Activated T-helper 17 cell treated with anti-CD3 and anti-CD28 coated beads, Interleukin-2, amount 50 U/mL, for 72 hours (primary cell): Measurements from ENCODE around the gene CDHR2. TPM values are rescaled to one million over a fixed set of nuclear protein-coding genes. Genes with fewer than 3 reads are reported as not detected.
A peak's percentile ranks its signal among the peaks of the same experiment; 100 is the strongest.

Experiments used
- ATAC-seq: fragments of 150-1000 bp; cut with Tn5 transposase; replicated peaks from 2 replicates; pipeline ENCODE4 v1.10.0; 2021; ENCODE audit warnings: mild to moderate bottlenecking, moderate library complexity
- H3K27ac Mint-ChIP-seq: one replicate; pipeline ENCODE4 v1.8.0; 2022; ENCODE audit warnings: mixed read lengths
- H3K27me3 Mint-ChIP-seq: one replicate; pipeline ENCODE4 v1.8.0; 2022; ENCODE audit warnings: mixed read lengths
- H3K36me3 Mint-ChIP-seq: one replicate; pipeline ENCODE4 v1.8.0; 2022; ENCODE audit warnings: low read depth, mild to moderate bottlenecking, mixed read lengths
- H3K4me1 Mint-ChIP-seq: one replicate; pipeline ENCODE4 v1.8.0; 2022; ENCODE audit warnings: mixed read lengths
- H3K4me3 Mint-ChIP-seq: one replicate; pipeline ENCODE4 v1.8.0; 2022; ENCODE audit warnings: mild to moderate bottlenecking, mixed read lengths
- H3K9me3 Mint-ChIP-seq: one replicate; pipeline ENCODE4 v1.8.0; 2022; ENCODE audit warnings: mixed read lengths
- total RNA-seq, 2 donors: library from RNA; stranded (reverse); gene quantifications; one replicate each; pipeline ENCODE4 v1.2.3, GENCODE V29; 2022

Gene CDHR2
- total RNA-seq, 2 donors from 2014 or later, result 0.50 to 0.69 TPM

DNA sequence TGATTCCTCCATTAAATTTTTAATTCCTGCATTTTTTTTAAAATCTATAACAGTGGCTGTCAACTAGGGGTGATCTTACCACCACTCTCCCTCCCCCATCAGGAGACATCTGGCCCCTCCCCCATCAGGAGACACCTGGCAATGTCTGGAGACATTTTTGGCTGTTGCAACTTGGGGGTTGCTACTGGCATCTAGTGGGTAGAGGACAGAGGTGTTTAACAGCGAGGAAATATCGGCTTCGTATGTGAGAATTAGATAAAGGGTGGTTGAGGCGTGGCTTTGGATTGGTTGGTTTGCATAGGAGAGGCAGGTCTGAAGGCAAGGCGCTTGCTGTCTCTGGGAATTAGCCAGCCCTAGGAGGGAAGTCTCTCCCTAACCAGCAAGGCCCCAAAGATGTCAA, 10.5 kb downstream of the CDHR2 start:
- Mint-ChIP-seq H3K36me3 (no peaks in the 10 kb centered on the region), H3K27ac (peak overlapping the region; percentile 75), H3K4me1 (peaks cover 28% of the 10 kb centered on the region), H3K9me3 (no peaks in the 10 kb centered on the region), H3K27me3 (peaks cover 3% of the 10 kb centered on the region), H3K4me3 (no peak overlapping the region)
- no peak for ATAC-seq

DNA sequence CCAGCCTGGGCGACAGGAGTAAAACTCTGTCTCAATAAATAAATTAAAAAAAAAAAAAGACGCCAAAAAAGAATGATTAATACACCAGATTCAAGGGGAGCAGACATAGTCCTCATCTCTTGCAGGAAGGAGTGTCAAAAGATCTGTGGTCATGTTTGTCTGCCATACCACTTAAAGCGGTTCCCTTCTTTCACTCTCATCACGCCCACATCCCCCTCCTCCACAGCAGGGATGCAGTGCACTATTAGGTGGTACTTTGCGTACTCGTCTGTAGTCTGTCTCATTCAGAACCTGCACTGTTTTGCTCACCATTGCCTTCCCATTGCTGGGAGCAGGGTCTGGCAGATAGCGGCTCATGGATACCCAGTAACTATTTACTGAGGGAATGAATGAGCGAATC, 11.2 kb downstream of the CDHR2 start:
- no peak overlapping the region for H3K4me3 Mint-ChIP-seq
- H3K9me3 Mint-ChIP-seq, result no peaks in the 10 kb centered on the region
- peak; percentile 57 for ATAC-seq
- H3K36me3 Mint-ChIP-seq, result no peaks in the 10 kb centered on the region
- H3K4me1 Mint-ChIP-seq, result peaks cover 23% of the 10 kb centered on the region
- H3K27me3 Mint-ChIP-seq, result peaks cover 3% of the 10 kb centered on the region
- no peak overlapping the region for H3K27ac Mint-ChIP-seq

DNA sequence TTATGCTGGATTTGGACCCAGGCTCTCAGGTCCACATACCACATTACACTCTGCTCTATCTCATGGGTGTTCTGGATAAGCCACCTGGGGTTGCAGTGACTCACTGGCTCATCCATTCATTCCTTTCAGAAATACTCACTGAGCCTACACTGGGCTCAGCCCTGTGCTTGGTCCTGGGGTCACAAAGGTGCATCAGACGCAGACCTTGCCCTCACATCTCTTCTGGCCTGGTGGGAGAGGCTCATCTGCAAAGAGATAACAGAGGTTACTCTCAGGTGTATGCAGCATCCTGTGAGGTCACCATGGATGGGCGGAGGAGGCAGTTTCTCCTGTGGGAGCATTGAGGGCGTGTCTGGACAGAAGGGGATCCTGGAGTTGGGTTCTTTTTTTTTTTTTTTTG, 12.1 kb downstream of the CDHR2 start:
- peak; percentile 30 for ATAC-seq
- Mint-ChIP-seq H3K27me3 (peaks cover 3% of the 10 kb centered on the region), H3K36me3 (no peaks in the 10 kb centered on the region), H3K4me1 (peaks cover 18% of the 10 kb centered on the region), H3K27ac (no peak overlapping the region), H3K9me3 (no peaks in the 10 kb centered on the region), H3K4me3 (no peak overlapping the region)

DNA sequence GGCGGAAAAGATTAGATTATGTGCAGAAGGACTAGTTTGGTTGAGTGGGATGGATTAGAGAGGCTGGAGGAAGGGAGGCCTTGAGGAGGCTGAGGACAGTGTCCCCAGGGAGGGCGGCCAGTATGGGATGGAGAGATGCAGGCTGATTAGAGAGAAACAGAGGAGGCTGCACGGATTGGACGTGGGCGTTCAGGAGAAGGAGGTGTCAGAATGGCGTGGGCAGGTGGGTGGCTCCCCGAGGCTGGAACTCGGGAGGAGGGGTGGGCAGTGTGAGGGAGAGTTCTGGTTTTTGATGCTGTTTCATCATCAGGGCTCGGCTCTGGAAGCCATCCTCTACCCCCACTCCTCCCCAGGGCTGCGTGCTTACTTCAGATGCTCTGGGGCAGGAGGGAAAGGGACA, 13.0 kb downstream of the CDHR2 start:
- Mint-ChIP-seq H3K36me3 (no peaks in the 10 kb centered on the region), H3K4me3 (no peak overlapping the region), H3K9me3 (no peaks in the 10 kb centered on the region), H3K27me3 (peaks cover 3% of the 10 kb centered on the region), H3K27ac (peak overlapping the region; percentile 22), H3K4me1 (peaks cover 18% of the 10 kb centered on the region)
- ATAC-seq, result no peak

DNA sequence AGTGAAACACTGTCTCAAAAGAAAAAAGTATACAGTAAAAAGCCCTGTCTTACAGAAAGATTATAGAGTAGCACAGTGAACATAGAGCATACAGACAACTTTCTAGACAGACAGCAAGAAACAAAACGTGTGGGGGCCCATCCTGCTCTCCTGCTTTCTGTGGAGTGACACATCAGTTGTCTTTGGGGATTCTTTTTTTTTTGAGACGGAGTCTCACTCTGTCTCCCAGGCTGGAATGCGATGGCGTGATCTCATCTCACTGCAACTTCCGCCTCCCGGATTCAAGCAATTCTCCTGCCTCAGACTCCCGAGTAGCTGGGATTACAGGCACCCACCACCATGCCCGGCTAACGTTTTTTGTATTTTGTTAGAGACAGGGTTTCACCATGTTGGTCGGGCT, 14.9 kb downstream of the CDHR2 start:
- Mint-ChIP-seq H3K36me3 (no peaks in the 10 kb centered on the region), H3K9me3 (no peaks in the 10 kb centered on the region), H3K4me1 (peaks cover 18% of the 10 kb centered on the region), H3K27ac (no peak overlapping the region), H3K4me3 (no peak overlapping the region), H3K27me3 (peaks cover 3% of the 10 kb centered on the region)
- no peak for ATAC-seq

DNA sequence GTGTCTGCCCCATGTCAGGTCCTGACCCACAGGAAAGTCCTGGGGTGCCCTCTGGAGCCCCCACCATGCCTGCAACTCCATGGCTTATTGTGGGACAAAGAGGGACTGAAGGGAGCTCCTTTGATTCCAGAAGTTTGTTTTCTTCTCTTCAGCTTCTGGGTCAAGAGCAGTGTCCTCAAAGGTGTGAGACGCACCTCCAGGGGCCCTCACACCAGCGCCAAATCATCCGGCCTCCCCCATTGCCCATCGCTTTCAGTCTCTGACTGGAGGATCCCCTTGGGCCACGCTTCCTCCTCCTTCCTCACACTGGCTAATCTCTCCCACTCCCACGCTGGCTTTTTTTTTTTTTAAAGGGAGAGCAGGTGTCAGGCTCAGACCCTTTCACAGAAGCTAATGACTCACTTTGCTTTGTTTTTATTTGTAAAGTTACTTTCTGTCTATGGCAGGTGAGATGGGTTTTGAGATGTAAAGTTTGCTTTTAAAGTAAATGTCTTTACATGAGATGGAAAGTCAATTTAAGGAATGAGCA, 16.7 kb downstream of the CDHR2 start:
- H3K4me1 Mint-ChIP-seq, result peaks cover 8% of the 10 kb centered on the region
- H3K36me3 Mint-ChIP-seq, result no peaks in the 10 kb centered on the region
- ATAC-seq, result no peak
- peaks cover 3% of the 10 kb centered on the region for H3K27me3 Mint-ChIP-seq
- no peak overlapping the region for H3K27ac Mint-ChIP-seq
- no peak overlapping the region for H3K4me3 Mint-ChIP-seq
- H3K9me3 Mint-ChIP-seq, result no peaks in the 10 kb centered on the region

DNA sequence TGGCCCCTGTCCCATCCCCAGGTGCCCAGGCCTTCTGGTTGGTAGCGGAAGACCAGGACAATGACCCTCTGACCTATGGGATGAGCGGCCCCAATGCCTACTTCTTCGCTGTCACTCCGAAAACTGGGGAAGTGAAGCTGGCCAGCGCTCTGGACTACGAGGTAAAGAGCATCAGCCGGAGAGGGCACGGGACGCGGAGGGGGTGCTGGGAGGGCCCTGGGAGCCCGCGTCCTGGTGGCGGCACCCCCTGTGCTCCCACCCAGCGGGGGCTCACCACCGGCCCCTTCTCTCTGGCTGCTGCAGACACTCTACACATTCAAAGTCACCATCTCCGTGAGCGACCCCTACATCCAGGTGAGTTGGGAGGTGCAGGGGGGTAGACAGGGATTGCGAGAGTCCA, 19.5 kb downstream of the CDHR2 start:
- no peak overlapping the region for H3K27ac Mint-ChIP-seq
- H3K4me1 Mint-ChIP-seq, result no peaks in the 10 kb centered on the region
- H3K9me3 Mint-ChIP-seq, result no peaks in the 10 kb centered on the region
- H3K4me3 Mint-ChIP-seq, result no peak overlapping the region
- peaks cover 3% of the 10 kb centered on the region for H3K27me3 Mint-ChIP-seq
- H3K36me3 Mint-ChIP-seq, result no peaks in the 10 kb centered on the region
- ATAC-seq, result no peak

DNA sequence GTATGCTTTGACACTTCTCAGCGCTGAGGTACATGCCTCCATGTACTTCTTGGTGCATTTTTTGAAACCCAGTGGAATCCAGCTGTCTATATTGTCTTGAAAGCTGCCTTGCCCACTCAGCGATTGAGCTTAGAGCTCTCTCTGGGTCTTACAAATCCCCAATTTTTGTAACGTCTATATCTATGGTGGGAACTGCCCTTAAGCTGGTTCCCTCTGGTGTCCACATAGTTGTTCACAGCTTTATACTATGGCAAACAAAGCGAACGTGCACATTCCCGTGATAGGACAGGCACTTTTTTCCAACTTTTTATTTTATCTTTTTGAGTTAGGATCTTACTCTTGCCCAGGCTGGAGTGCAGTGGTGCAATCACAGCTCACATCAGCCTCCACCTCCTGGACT, 20.9 kb downstream of the CDHR2 start:
- H3K27ac Mint-ChIP-seq, result no peak overlapping the region

DNA sequence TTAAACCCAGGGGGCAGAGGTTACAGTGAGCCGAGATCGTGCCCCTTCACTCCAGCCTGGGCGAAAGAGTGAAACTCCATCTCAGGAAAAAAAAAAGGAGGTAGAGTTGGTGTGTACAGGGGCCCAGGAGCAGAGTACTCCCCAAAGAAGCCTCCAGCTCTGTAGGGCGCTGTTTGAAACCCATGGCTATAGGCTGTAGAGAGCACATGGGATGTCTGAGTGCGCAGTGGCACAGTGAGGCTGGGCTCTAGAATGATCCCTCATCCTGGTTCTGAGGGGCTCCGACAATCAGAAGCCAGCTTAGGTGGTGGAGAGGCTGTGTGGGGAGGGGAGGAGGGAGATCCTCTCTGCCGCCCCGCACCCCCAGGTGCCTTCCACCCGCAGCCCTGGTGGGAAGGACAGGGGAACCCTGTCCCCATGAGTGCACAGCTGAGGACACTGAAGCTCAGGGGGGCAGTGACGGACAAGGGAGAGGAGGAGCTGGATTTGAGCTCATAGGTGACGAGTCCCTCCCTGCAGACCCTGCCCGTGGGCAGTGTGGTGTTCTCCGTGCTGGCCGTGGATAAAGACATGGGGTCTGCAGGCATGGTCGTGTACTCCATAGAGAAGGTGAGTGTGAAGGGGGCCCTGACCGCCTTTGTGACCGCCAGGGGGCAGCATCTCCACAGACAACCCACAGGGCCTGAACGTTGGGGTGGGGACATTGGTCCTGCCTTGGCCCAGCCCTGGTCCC, 24.6 kb downstream of the CDHR2 start:
- ATAC-seq, result peak; percentile 96
- no peak overlapping the region for H3K27ac Mint-ChIP-seq
- H3K9me3 Mint-ChIP-seq, result no peaks in the 10 kb centered on the region
- no peaks in the 10 kb centered on the region for H3K36me3 Mint-ChIP-seq
- H3K4me1 Mint-ChIP-seq, result no peaks in the 10 kb centered on the region
- H3K27me3 Mint-ChIP-seq, result peaks cover 3% of the 10 kb centered on the region
- H3K4me3 Mint-ChIP-seq, result no peak overlapping the region

More for the DNA sequence above, 20.9 kb downstream of the CDHR2 start:
- Mint-ChIP-seq H3K9me3 (no peaks in the 10 kb centered on the region), H3K4me3 (no peak overlapping the region), H3K36me3 (no peaks in the 10 kb centered on the region), H3K27me3 (peaks cover 3% of the 10 kb centered on the region), H3K4me1 (no peaks in the 10 kb centered on the region)
- no peak for ATAC-seq

DNA sequence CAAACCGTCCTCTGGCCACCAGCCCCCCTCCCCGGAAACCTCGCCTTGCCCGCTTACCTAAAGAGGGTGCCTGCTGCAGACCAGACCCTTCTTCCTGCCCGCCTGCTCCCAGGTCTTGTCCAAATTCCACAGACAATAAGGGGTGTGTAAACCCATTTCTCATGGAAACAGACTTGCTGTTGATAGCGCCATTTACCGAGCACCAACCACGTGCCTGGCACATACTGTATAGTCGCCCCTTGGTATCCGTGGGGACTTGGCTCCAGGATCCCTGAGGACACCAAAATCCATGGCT, 25.1 kb downstream of the CDHR2 start:
- no peak overlapping the region for H3K4me3 Mint-ChIP-seq

DNA sequence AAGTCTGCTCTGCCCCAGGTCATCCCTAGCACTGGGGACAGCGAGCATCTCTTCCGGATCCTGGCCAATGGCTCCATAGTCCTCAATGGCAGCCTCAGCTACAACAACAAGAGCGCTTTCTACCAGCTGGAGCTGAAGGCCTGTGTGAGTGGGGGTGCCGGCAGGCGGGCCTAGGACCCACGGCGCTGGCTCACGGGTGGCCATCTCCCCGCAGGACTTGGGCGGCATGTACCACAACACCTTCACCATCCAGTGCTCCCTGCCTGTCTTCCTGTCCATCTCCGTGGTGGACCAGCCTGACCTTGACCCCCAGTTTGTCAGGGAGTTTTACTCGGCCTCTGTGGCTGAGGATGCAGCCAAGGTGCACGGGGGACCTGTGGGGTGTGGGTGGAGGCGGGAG, 25.9 kb downstream of the CDHR2 start:
- no peaks in the 10 kb centered on the region for H3K9me3 Mint-ChIP-seq
- H3K27me3 Mint-ChIP-seq, result peaks cover 3% of the 10 kb centered on the region
- H3K4me1 Mint-ChIP-seq, result no peaks in the 10 kb centered on the region
- H3K36me3 Mint-ChIP-seq, result no peaks in the 10 kb centered on the region
- H3K4me3 Mint-ChIP-seq, result no peak overlapping the region
- ATAC-seq, result no peak
- no peak overlapping the region for H3K27ac Mint-ChIP-seq

More for the DNA sequence above, 25.1 kb downstream of the CDHR2 start:
- Mint-ChIP-seq H3K27ac (no peak overlapping the region), H3K27me3 (peaks cover 3% of the 10 kb centered on the region), H3K4me1 (no peaks in the 10 kb centered on the region), H3K9me3 (no peaks in the 10 kb centered on the region), H3K36me3 (no peaks in the 10 kb centered on the region)
- ATAC-seq, result no peak

DNA sequence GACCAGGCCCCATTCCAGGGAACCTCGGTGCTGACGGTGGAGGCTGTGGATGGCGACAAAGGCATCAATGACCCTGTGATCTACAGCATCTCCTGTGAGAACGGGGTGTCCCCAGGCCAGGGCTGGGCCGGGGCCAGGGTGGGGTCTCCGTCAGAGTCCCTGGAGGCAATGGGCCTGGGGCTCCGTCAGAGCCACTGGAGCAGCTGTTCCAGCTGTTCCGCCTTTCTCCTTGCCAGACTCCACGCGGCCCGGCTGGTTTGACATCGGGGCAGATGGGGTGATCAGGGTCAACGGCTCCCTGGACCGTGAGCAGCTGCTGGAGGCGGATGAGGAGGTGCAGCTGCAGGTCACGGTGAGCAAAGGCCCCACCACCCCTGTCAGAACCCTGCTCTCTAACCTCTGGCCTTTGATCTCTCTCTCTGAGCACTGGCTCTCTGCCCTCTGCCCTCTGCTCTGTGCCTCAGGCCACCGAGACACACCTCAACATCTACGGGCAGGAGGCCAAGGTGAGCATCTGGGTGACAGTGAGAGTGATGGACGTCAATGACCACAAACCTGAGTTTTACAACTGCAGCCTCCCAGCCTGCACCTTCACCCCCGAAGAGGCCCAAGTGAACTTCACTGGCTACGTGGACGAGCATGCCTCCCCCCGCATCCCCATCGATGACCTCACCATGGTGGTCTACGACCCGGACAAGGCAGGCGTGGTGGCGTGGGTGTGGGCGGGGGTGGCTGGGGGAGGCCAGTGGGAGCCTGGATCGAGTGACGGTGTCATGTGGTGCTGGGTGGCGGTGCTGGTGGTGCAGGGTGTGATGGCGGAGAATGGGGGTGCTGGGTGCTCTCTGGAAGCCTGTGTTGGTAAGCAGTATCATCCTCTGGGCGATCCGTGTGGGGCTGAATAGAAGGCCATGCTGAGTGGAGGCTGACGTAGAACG, 26.6 kb downstream of the CDHR2 start:
- no peaks in the 10 kb centered on the region for H3K36me3 Mint-ChIP-seq
- ATAC-seq, result no peak
- H3K27me3 Mint-ChIP-seq, result peaks cover 3% of the 10 kb centered on the region
- H3K9me3 Mint-ChIP-seq, result no peaks in the 10 kb centered on the region
- no peak overlapping the region for H3K4me3 Mint-ChIP-seq
- H3K4me1 Mint-ChIP-seq, result no peaks in the 10 kb centered on the region
- no peak overlapping the region for H3K27ac Mint-ChIP-seq

DNA sequence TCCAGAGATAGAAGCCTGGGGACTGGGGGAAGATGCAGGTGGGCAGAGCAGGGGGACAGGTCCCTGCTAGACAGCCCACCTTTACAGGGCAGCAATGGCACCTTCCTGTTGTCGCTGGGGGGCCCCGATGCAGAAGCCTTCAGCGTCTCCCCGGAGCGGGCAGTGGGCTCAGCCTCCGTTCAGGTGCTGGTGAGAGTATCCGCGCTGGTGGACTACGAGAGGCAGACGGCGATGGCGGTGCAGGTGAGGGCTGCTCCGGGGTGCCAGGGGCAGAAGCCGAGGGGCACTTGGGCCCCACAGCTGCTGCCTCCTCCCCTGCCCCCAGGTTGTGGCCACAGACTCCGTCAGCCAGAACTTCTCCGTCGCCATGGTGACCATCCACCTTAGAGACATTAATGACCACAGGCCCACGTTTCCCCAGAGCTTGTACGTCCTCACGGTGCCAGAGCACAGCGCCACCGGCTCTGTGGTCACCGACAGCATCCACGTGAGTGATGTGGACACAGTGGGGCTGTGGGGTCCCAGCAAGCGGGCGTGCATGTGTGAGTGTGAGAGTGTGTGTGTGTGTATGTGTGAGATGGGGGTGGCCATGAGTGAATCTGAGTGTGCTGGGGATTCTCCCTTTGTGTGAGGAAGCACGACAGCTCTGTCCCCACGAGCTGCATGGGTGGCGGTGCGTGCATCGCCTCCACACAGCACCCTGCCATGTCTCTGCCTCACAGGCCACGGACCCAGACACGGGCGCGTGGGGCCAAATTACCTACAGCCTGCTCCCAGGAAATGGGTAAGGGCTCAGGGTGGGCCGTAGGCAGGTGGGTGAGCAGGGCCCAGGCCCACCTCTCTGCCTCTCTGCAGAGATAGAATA, 28.4 kb downstream of the CDHR2 start:
- H3K27me3 Mint-ChIP-seq, result no peaks in the 10 kb centered on the region
- H3K4me1 Mint-ChIP-seq, result no peaks in the 10 kb centered on the region
- H3K9me3 Mint-ChIP-seq, result no peaks in the 10 kb centered on the region
- H3K36me3 Mint-ChIP-seq, result no peaks in the 10 kb centered on the region
- no peak overlapping the region for H3K4me3 Mint-ChIP-seq
- no peak overlapping the region for H3K27ac Mint-ChIP-seq
- ATAC-seq, result no peak

DNA sequence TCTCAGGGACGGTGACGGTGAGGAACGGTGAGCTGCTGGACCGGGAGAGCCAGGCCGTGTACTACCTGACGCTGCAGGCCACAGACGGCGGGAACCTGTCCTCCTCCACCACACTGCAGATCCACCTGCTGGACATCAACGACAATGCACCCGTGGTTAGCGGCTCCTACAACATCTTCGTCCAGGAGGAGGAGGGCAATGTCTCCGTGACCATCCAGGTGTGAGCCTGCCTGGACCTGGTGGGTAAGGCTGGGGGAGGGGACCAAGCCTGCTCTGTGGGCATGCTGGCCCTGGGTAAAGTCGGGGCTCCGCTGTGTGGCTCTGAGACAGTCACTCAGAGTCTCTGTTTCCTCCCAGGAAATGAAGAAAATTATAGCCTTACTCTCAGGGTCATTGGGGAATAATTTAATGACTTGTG, 29.3 kb downstream of the CDHR2 start:
- Mint-ChIP-seq H3K27ac (no peak overlapping the region), H3K4me1 (no peaks in the 10 kb centered on the region), H3K27me3 (no peaks in the 10 kb centered on the region)

More for the DNA sequence above, 29.3 kb downstream of the CDHR2 start:
- Mint-ChIP-seq H3K9me3 (no peaks in the 10 kb centered on the region), H3K36me3 (no peaks in the 10 kb centered on the region), H3K4me3 (no peak overlapping the region)
- peak; percentile 48 for ATAC-seq
